OCI-LY1 (cell line): Measurements from ENCODE around the gene CPTP.

Source experiments
- H2AFZ ChIP-seq: fragments of 200-600 bp; sonication (generic), shearing (Covaris generic); 2 replicates; pipeline ENCODE4 v1.6.0; 2014; ENCODE audit warnings: antibody characterized with exemption, mild to moderate bottlenecking, low read length
- H3F3A ChIP-seq: fragments of 200-600 bp; sonication (generic), shearing (Covaris generic); 2 replicates; pipeline ENCODE4 v1.6.0; 2014; ENCODE audit warnings: mild to moderate bottlenecking, antibody characterized with exemption, low read length, moderate library complexity; ENCODE audit not compliant: insufficient read depth
- H3K27ac ChIP-seq: fragments of 200-600 bp; sonication (generic); 2 replicates; pipeline ENCODE4 v1.5.1; 2014; ENCODE audit warnings: low read length, mixed run types, mild to moderate bottlenecking, low read depth; ENCODE audit not compliant: poor library complexity, severe bottlenecking
- H3K27me3 ChIP-seq: fragments of 200-600 bp; sonication (generic); 2 replicates; pipeline ENCODE4 v1.6.0; 2014; ENCODE audit warnings: antibody characterized with exemption, mild to moderate bottlenecking, low read length, moderate library complexity; ENCODE audit not compliant: insufficient read depth
- H3K36me3 ChIP-seq: fragments of 200-600 bp; sonication (generic); 2 replicates; pipeline ENCODE4 v1.6.1; 2014; ENCODE audit warnings: mild to moderate bottlenecking, antibody characterized with exemption, low read length, moderate library complexity, mixed read lengths; ENCODE audit not compliant: insufficient read depth
- H3K4me1 ChIP-seq: fragments of 200-600 bp; sonication (generic); 2 replicates; pipeline ENCODE4 v1.5.1; 2014; ENCODE audit warnings: mild to moderate bottlenecking, low read length, moderate library complexity; ENCODE audit not compliant: insufficient read depth, severe bottlenecking
- H3K4me2 ChIP-seq: fragments of 200-600 bp; sonication (generic), shearing (Covaris generic); 2 replicates; pipeline ENCODE4 v1.6.1; 2014; ENCODE audit warnings: low read length
- H3K4me3 ChIP-seq: fragments of 200-600 bp; sonication (generic); 2 replicates; pipeline ENCODE4 v1.5.1; 2014; ENCODE audit warnings: low read length, low read depth, mild to moderate bottlenecking, mixed read lengths; ENCODE audit not compliant: poor library complexity, severe bottlenecking
- H3K79me2 ChIP-seq: fragments of 200-600 bp; shearing (Covaris generic); 2 replicates; pipeline ENCODE4 v1.6.1; 2016; ENCODE audit warnings: mixed run types, low read length, mixed read lengths; ENCODE audit not compliant: insufficient read depth
- H3K9ac ChIP-seq: fragments of 200-600 bp; sonication (generic), shearing (Covaris generic); 2 replicates; pipeline ENCODE4 v1.6.1; 2014; ENCODE audit warnings: mild to moderate bottlenecking, low read length, mixed read lengths
- H3K9me2 ChIP-seq: fragments of 200-600 bp; sonication (generic), shearing (Covaris generic); 2 replicates; pipeline ENCODE4 v1.6.1; 2014; ENCODE audit warnings: low read depth, mild to moderate bottlenecking, low read length, mixed read lengths
- H3K9me3 ChIP-seq: fragments of 200-600 bp; shearing (Covaris generic); 2 replicates; pipeline ENCODE4 v1.6.1; 2014; ENCODE audit warnings: low read length, mixed read lengths
- H4K20me1 ChIP-seq: fragments of 200-600 bp; sonication (generic), shearing (Covaris generic); 2 replicates; pipeline ENCODE4 v1.6.0; 2016; ENCODE audit warnings: mild to moderate bottlenecking, low read length; ENCODE audit not compliant: insufficient read depth
- EZH2 ChIP-seq: fragments of 200-600 bp; sonication (generic), shearing (Covaris generic); IDR thresholded peaks from 2 replicates; pipeline ENCODE4 v1.8.0; 2017; ENCODE audit warnings: borderline replicate concordance, mixed run types, mild to moderate bottlenecking, antibody characterized with exemption, low read length, moderate library complexity, mixed read lengths
- TF ChIP-seq, protein P1 (sequence below): fragments of 200-600 bp; sonication (generic), shearing (Covaris generic); IDR thresholded peaks from 2 replicates; pipeline ENCODE4 v1.5.1; 2017; ENCODE audit warnings: mild to moderate bottlenecking, antibody characterized with exemption, low read length, moderate library complexity, mixed read lengths

The CPTP gene

DNA sequence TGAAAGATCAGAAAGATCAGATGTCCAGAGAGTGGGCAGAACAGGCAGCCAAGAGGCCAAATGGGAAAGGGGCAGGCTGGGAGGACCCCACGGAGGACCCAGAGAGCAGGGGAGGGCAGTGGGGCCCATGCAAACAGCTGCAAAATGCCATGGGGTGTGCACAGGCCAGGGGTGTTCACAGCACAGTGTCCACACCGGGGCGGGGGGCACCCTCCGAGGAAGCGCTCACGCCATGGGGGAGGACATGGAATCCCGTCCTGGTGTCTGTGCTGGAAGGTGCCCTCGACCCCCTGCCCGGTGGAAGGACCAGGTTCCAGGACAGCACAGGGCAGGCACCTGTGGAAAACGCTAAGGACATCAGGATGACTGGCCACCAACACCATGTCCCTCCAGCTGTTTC lies 1.6 kb upstream of the CPTP start:
- peak overlapping the region; percentile 46; the same call in 1 of the 2 replicates for H3K9ac ChIP-seq

DNA sequence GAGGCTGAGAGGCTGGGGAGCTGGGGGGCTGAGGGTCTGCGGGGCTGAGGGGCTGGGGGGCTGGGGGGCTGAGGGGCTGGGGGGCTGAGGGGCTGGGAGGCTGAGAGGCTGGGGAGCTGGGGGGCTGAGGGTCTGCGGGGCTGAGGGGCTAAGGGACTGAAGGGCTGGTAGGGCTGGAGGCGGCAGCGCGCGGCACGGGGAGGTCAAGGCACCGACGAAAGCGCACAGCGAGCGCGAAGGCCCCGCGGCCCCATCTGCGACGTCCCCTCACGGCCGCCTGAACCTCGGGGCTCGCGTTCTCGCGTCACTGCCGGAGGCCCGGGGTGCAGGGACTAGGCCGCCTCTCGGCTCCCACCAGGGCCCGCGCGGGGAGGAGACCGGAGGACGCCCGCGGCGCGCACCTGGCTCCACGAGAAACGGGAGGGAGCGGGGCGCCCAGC lies 498 bp upstream of the CPTP start:
- H3K4me3 ChIP-seq, result peak overlapping the region; percentile 86
- H3K27ac ChIP-seq, result no peak overlapping the region
- no peaks in the 10 kb centered on the region for H3F3A ChIP-seq
- no peaks in the 10 kb centered on the region for H3K9me2 ChIP-seq
- peaks cover 26% of the 10 kb centered on the region for H3K4me1 ChIP-seq
- peaks cover 17% of the 10 kb centered on the region for H3K79me2 ChIP-seq
- peak overlapping the region; percentile 66 for H3K4me2 ChIP-seq
- H3K9ac ChIP-seq, result peak overlapping the region; percentile 96
- no peak overlapping the region for H2AFZ ChIP-seq
- peaks cover 28% of the 10 kb centered on the region for H3K36me3 ChIP-seq
- no peaks in the 10 kb centered on the region for H3K9me3 ChIP-seq
- TF ChIP-seq, protein P1, sequence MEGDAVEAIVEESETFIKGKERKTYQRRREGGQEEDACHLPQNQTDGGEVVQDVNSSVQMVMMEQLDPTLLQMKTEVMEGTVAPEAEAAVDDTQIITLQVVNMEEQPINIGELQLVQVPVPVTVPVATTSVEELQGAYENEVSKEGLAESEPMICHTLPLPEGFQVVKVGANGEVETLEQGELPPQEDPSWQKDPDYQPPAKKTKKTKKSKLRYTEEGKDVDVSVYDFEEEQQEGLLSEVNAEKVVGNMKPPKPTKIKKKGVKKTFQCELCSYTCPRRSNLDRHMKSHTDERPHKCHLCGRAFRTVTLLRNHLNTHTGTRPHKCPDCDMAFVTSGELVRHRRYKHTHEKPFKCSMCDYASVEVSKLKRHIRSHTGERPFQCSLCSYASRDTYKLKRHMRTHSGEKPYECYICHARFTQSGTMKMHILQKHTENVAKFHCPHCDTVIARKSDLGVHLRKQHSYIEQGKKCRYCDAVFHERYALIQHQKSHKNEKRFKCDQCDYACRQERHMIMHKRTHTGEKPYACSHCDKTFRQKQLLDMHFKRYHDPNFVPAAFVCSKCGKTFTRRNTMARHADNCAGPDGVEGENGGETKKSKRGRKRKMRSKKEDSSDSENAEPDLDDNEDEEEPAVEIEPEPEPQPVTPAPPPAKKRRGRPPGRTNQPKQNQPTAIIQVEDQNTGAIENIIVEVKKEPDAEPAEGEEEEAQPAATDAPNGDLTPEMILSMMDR, result no peak
- no peak for TF ChIP-seq EZH2
- H3K27me3 ChIP-seq, result no peaks in the 10 kb centered on the region
- H4K20me1 ChIP-seq, result no peaks in the 10 kb centered on the region

More for the DNA sequence above, 1.6 kb upstream of the CPTP start:
- H3K9me2 ChIP-seq, result no peaks in the 10 kb centered on the region
- H3K9me3 ChIP-seq, result no peaks in the 10 kb centered on the region
- TF ChIP-seq, protein P1, result no peak
- TF ChIP-seq EZH2, result no peak
- H3K79me2 ChIP-seq, result peaks cover 17% of the 10 kb centered on the region
- peak overlapping the region; percentile 52 for H3K4me3 ChIP-seq
- no peaks in the 10 kb centered on the region for H4K20me1 ChIP-seq
- no peaks in the 10 kb centered on the region for H3F3A ChIP-seq
- peaks cover 37% of the 10 kb centered on the region for H3K36me3 ChIP-seq
- no peaks in the 10 kb centered on the region for H3K27me3 ChIP-seq
- H2AFZ ChIP-seq, result no peak overlapping the region
- no peak overlapping the region for H3K27ac ChIP-seq
- peak overlapping the region; percentile 77 for H3K4me2 ChIP-seq
- H3K4me1 ChIP-seq, result peaks cover 26% of the 10 kb centered on the region

DNA sequence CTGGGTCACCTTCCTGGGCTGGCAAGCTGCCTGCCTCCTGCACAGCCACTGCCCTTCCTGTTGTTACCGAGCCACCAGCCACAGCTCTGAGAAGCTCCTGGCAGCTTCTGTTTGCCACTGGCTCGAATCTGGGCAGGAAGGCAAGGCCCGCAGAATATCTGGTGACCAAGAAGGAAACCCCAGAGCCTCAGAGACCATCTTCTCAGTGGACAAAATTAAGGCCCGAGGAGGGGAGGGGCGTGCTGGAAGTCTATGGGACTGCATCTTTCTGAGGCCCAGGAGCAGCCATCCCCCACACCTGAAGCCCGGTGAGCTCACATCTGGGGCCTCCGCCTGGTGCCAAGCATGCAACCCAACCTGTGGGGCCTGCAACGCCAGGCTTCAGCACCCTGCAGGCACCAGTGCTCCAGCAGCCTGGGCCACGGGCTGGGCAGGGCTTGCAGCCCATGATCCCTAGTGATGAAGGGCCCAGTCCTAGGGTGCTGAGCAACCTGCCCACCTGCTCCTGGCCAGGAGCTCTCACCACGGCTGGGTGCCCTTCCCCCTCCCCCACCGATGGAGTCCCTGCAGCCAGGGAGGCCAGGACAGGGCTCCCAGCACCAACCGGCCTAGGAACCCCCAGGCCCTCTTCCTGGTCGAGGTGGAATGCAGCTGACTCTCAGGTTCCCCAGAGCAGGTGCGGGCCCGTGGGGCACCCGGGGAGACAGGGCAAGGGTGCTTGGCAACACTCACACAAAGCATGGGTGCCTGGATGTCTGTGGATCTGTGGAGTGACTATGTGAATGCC lies 879 bp downstream of the CPTP start:
- H3K79me2 ChIP-seq, result peaks cover 17% of the 10 kb centered on the region

More for the DNA sequence above, 879 bp downstream of the CPTP start:
- peak overlapping the region; percentile 90 for H3K4me2 ChIP-seq
- H3K9me2 ChIP-seq, result no peaks in the 10 kb centered on the region
- peak overlapping the region; percentile 86 for H3K4me3 ChIP-seq
- peaks cover 26% of the 10 kb centered on the region for H3K4me1 ChIP-seq
- no peaks in the 10 kb centered on the region for H3K27me3 ChIP-seq
- H4K20me1 ChIP-seq, result no peaks in the 10 kb centered on the region
- peak overlapping the region; percentile 91 for H3K9ac ChIP-seq
- no peaks in the 10 kb centered on the region for H3F3A ChIP-seq
- H2AFZ ChIP-seq, result no peak overlapping the region
- no peaks in the 10 kb centered on the region for H3K9me3 ChIP-seq
- peaks cover 14% of the 10 kb centered on the region; the same call in 1 of the 2 replicates for H3K36me3 ChIP-seq
- TF ChIP-seq, protein P1, result no peak
- no peak for TF ChIP-seq EZH2
- peak overlapping the region; percentile 70 for H3K27ac ChIP-seq
